ENCODE results near the gene LAMA4. TPM values are rescaled to one million over a fixed set of nuclear protein-coding genes. Genes with fewer than 3 reads are reported as not detected.

The LAMA4 gene
- total RNA-seq, 4 donors from 2014 or later: 261 to 336 (median 303) TPM

- Histone ChIP-seq H3K4me1 (peaks cover 60 to 100% (median 99%) of the 10 kb centered on the region in 4 donors), H3K27ac (replicated peaks in 1 of 4) (peak overlapping the region; percentile 85 to 89 (median 87)), H3K9me3 (no peaks in the 10 kb centered on the region), H3K27me3 (no peaks in the 10 kb centered on the region), H3K4me3 (peak overlapping the region in 2 of 4 donors; percentile 2 to 5), H3K36me3 (peaks cover 0 to under 1% (median 0%) of the 10 kb centered on the region in 4 donors)
- TF ChIP-seq EP300 (IDR thresholded peaks at IDR 0.05) (peak; percentile 29), POLR2AphosphoS5 (IDR thresholded peaks at IDR 0.05) (peak; percentile 71 to 84), CTCF (IDR thresholded peaks at IDR 0.05) (no peak)
- intact Hi-C loops (cut with DNase I): no loop called here
- 24% methylated on average over 3 of the region's 3 CpGs for WGBS
- no peak for DNase-seq (ENCODE audit: extremely low spot score)
These were observed 31.1 kb downstream of the LAMA4 start for GRCh38 chr6:112223070-112223861.

- Histone ChIP-seq H3K36me3 (no peaks in the 10 kb centered on the region), H3K4me1 (peaks cover 62 to 100% (median 99%) of the 10 kb centered on the region in 4 donors), H3K4me3 (no peak overlapping the region), H3K9me3 (no peaks in the 10 kb centered on the region), H3K27ac (replicated peaks in 1 of 4) (peak overlapping the region; percentile 85 to 89 (median 87)), H3K27me3 (no peaks in the 10 kb centered on the region)
- TF ChIP-seq POLR2AphosphoS5 (IDR thresholded peaks at IDR 0.05): peak in 1 of 2 donors; percentile 55
- TF ChIP-seq POLR2A (IDR thresholded peaks at IDR 0.05; ENCODE audit: low read depth): no peak
- TF ChIP-seq CTCF (IDR thresholded peaks at IDR 0.05): no peak
- no peak for TF ChIP-seq EP300 (IDR thresholded peaks at IDR 0.05)
- DNase-seq (ENCODE audit: extremely low spot score): no peak
- WGBS: 36% methylated on average over 6 of the region's 6 CpGs
- intact Hi-C loops (cut with DNase I): no loop called here
These were observed 32.1 kb downstream of the LAMA4 start for GRCh38 chr6:112221981-112222852.

GRCh38 chr6:112221561-112221960 is 32.8 kb downstream of the LAMA4 start:
- H3K9me3 ChIP-seq: no peaks in the 10 kb centered on the region
- no peak for DNase-seq (ENCODE audit: extremely low spot score)
- H3K4me3 ChIP-seq: no peak overlapping the region
- H3K36me3 ChIP-seq: no peaks in the 10 kb centered on the region
- peaks cover 63 to 100% (median 99%) of the 10 kb centered on the region in 4 donors for H3K4me1 ChIP-seq
- H3K27me3 ChIP-seq: no peaks in the 10 kb centered on the region
- intact Hi-C loops (cut with DNase I): no loop called here
- peak overlapping the region; percentile 85 to 89 (median 87) for H3K27ac ChIP-seq (replicated peaks in 1 of 4)
- TF ChIP-seq EP300 (IDR thresholded peaks at IDR 0.05) (no peak), POLR2AphosphoS5 (IDR thresholded peaks at IDR 0.05) (no peak), POLR2A (IDR thresholded peaks at IDR 0.05; ENCODE audit: low read depth) (no peak), CTCF (IDR thresholded peaks at IDR 0.05) (no peak)

GRCh38 chr6:112218563-112218962 is 35.8 kb downstream of the LAMA4 start:
- H3K36me3 ChIP-seq: peaks cover 0 to 28% (median 1%) of the 10 kb centered on the region in 4 donors
- intact Hi-C loops (cut with DNase I): loop anchor here (5.0 kb wide), 1 partner anchor 34 kb away; the partner anchor contains the start of gene LAMA4
- 30% methylated on average over 5 of the region's 5 CpGs for WGBS
- no peak overlapping the region for H3K4me3 ChIP-seq
- DNase-seq (ENCODE audit: extremely low spot score): no peak
- peak overlapping the region; percentile 85 to 89 (median 87) for H3K27ac ChIP-seq (replicated peaks in 1 of 4)
- TF ChIP-seq POLR2A (IDR thresholded peaks at IDR 0.05; ENCODE audit: low read depth) (no peak), POLR2AphosphoS5 (IDR thresholded peaks at IDR 0.05) (peak; percentile 76 to 83)
- H3K4me1 ChIP-seq: peaks cover 71 to 100% (median 99%) of the 10 kb centered on the region in 4 donors
- H3K9me3 ChIP-seq: no peaks in the 10 kb centered on the region
- no peaks in the 10 kb centered on the region for H3K27me3 ChIP-seq
